ENCODE measurements around the gene SLC4A1AP. TPM values are rescaled to one million over a fixed set of nuclear protein-coding genes. Genes with fewer than 3 reads are reported as not detected.

SLC4A1AP gene
- total and polyA plus RNA-seq, 4 experiments from 2014 or later: 24.4 to 32.1 (median 26.5) TPM

- no peaks in the 10 kb centered on the region for H3K9me3 Mint-ChIP-seq
- POLR2A ChIA-PET (ENCODE audit: partially characterized antibody): no interaction called here
- CTCF ChIA-PET (ENCODE audit: partially characterized antibody): no interaction called here
Measured at GRCh38 chr2:27636766-27637165, 26.9 kb upstream of the SLC4A1AP start.

GRCh38 chr2:27638037-27638637, 25.6 kb upstream of the SLC4A1AP start:
- Histone ChIP-seq H3K4me1 (ENCODE audit: insufficient read depth, low read length) (peaks cover 5% of the 10 kb centered on the region), H3K27me3 (ENCODE audit: insufficient read depth, low read length) (no peaks in the 10 kb centered on the region), H3K9me3 (ENCODE audit: control insufficient read depth in 1 of 2, low read length in 2 of 2) (no peaks in the 10 kb centered on the region), H3K36me3 (ENCODE audit: insufficient read depth, low read length) (peaks cover 53% of the 10 kb centered on the region), H3K4me3 (ENCODE audit: low read length in 2 of 2) (no peak overlapping the region), H3K27ac (ENCODE audit: low read depth, low read length) (no peak overlapping the region)
- Mint-ChIP-seq H3K9me3 (no peaks in the 10 kb centered on the region), H3K4me3 (peak overlapping the region in 1 of 8 donors; percentile 5), H3K27ac (peak overlapping the region in 6 of 7 donors; percentile 4 to 83 (median 66)), H3K4me1 (peaks cover 7 to 12% (median 11%) of the 10 kb centered on the region in 4 donors), H3K36me3 (peaks cover 51 to 74% of the 10 kb centered on the region in 2 donors), H3K27me3 (no peaks in the 10 kb centered on the region)
- POLR2A ChIA-PET (ENCODE audit: partially characterized antibody): interaction anchor here (1.4 kb wide), 1 partner anchor 10 kb away, joined by 4 read pairs; the partner anchor contains the start of genes CCDC121 and GPN1
- intact Hi-C loops (cut with micrococcal nuclease): no loop called here
- DNase-seq: no peak
- CTCF ChIA-PET (ENCODE audit: partially characterized antibody): no interaction called here

More at GRCh38 chr2:27636766-27637165, 26.9 kb upstream of the SLC4A1AP start:
- no peaks in the 10 kb centered on the region for H3K9me3 ChIP-seq (ENCODE audit: control insufficient read depth in 1 of 2, low read length in 2 of 2)
- H3K36me3 Mint-ChIP-seq: peaks cover 59 to 79% of the 10 kb centered on the region in 2 donors
- no peak overlapping the region for H3K27ac Mint-ChIP-seq
- peaks cover 5% of the 10 kb centered on the region for H3K4me1 ChIP-seq (ENCODE audit: insufficient read depth, low read length)
- H3K4me1 Mint-ChIP-seq: peaks cover 10 to 14% (median 14%) of the 10 kb centered on the region in 4 donors
- H3K27ac ChIP-seq (ENCODE audit: low read depth, low read length): no peak overlapping the region
- no peaks in the 10 kb centered on the region for H3K27me3 Mint-ChIP-seq
- H3K4me3 Mint-ChIP-seq: no peak overlapping the region
- H3K36me3 ChIP-seq (ENCODE audit: insufficient read depth, low read length): peaks cover 61% of the 10 kb centered on the region
- H3K4me3 ChIP-seq (ENCODE audit: low read length in 2 of 2): no peak overlapping the region
- H3K27me3 ChIP-seq (ENCODE audit: insufficient read depth, low read length): no peaks in the 10 kb centered on the region
- DNase-seq: no peak
- intact Hi-C loops (cut with micrococcal nuclease): no loop called here

DNA sequence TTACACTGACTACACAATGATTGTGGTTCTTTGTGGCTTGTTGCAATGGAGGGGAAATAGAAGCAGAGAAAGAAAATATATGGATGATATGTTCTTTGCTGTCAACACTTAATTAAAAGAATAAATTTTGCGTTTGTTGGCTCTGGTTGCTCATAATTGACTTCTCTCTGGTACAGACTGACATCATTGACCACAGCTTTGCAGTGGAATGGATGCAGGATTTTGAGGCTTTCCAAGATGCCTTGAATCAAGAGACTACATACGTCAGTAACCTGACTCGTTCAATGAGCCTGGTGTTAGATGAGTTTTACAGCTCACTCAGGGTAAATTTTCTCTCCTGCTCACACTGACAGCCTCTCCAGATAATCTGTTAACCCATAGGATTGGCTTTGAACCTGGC, 25.0 kb upstream of the SLC4A1AP start:
- ChIA-PET CTCF (ENCODE audit: partially characterized antibody) (no interaction called here), POLR2A (ENCODE audit: partially characterized antibody) (interaction anchor here (1.4 kb wide), 1 partner anchor 10 kb away, joined by 4 read pairs; the partner anchor contains the start of genes CCDC121 and GPN1)
- no peaks in the 10 kb centered on the region for H3K27me3 Mint-ChIP-seq
- no peak overlapping the region for H3K4me3 Mint-ChIP-seq
- Histone ChIP-seq H3K9me3 (ENCODE audit: control insufficient read depth in 1 of 2, low read length in 2 of 2) (no peaks in the 10 kb centered on the region), H3K27ac (ENCODE audit: low read depth, low read length) (no peak overlapping the region), H3K4me1 (ENCODE audit: insufficient read depth, low read length) (peaks cover 5% of the 10 kb centered on the region), H3K36me3 (ENCODE audit: insufficient read depth, low read length) (peaks cover 53% of the 10 kb centered on the region), H3K27me3 (ENCODE audit: insufficient read depth, low read length) (no peaks in the 10 kb centered on the region), H3K4me3 (ENCODE audit: low read length in 2 of 2) (no peak overlapping the region)
- H3K4me1 Mint-ChIP-seq: peaks cover 7 to 12% (median 11%) of the 10 kb centered on the region in 4 donors
- intact Hi-C loops (cut with micrococcal nuclease): no loop called here
- H3K9me3 Mint-ChIP-seq: no peaks in the 10 kb centered on the region
- DNase-seq: no peak
- H3K27ac Mint-ChIP-seq: no peak overlapping the region
- H3K36me3 Mint-ChIP-seq: peaks cover 50 to 73% of the 10 kb centered on the region in 2 donors

DNA sequence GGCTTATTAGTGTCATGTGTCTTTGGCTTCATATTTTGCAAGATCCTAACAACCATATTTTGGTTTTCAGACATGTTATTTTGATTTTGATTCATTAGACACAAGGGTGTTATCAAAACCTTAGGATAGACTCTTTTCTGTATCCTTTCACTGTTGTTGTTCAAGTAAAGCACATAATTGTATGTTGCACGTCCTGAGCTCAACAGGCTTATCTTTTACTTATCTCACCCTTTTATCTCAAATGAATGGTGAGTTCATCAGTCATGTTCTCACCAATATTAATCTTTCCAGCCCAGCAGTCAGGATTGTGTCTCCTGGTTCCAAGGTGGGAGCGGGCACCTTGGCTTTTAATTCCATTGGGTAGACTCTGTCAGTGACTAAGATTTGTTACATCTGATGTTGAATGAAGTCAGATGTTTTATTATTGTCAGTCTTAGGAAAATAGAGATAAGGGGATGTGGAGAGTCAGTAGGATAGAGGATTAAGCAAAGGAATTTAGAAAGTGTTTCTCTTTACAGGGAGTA, 22.9 kb upstream of the SLC4A1AP start:
- H3K4me3 Mint-ChIP-seq: no peak overlapping the region
- no peaks in the 10 kb centered on the region for H3K9me3 Mint-ChIP-seq
- Histone ChIP-seq H3K9me3 (ENCODE audit: control insufficient read depth in 1 of 2, low read length in 2 of 2) (no peaks in the 10 kb centered on the region), H3K27ac (ENCODE audit: low read depth, low read length) (no peak overlapping the region), H3K36me3 (ENCODE audit: insufficient read depth, low read length) (peaks cover 44% of the 10 kb centered on the region), H3K4me3 (ENCODE audit: low read length in 2 of 2) (no peak overlapping the region), H3K4me1 (ENCODE audit: insufficient read depth, low read length) (peaks cover 5% of the 10 kb centered on the region), H3K27me3 (ENCODE audit: insufficient read depth, low read length) (no peaks in the 10 kb centered on the region)
- ChIA-PET POLR2A (ENCODE audit: partially characterized antibody) (no interaction called here), CTCF (ENCODE audit: partially characterized antibody) (interaction anchor here (0.5 kb wide), 1 partner anchor 226 kb away, joined by 3 read pairs; no protein-coding TSS in a partner anchor)
- peaks cover 5 to 10% (median 6%) of the 10 kb centered on the region in 4 donors for H3K4me1 Mint-ChIP-seq
- H3K36me3 Mint-ChIP-seq: peaks cover 34 to 68% of the 10 kb centered on the region in 2 donors
- no peaks in the 10 kb centered on the region for H3K27me3 Mint-ChIP-seq
- DNase-seq: no peak
- H3K27ac Mint-ChIP-seq: peak overlapping the region in 2 of 7 donors; percentile 5 to 52
- intact Hi-C loops (cut with micrococcal nuclease): no loop called here

DNA sequence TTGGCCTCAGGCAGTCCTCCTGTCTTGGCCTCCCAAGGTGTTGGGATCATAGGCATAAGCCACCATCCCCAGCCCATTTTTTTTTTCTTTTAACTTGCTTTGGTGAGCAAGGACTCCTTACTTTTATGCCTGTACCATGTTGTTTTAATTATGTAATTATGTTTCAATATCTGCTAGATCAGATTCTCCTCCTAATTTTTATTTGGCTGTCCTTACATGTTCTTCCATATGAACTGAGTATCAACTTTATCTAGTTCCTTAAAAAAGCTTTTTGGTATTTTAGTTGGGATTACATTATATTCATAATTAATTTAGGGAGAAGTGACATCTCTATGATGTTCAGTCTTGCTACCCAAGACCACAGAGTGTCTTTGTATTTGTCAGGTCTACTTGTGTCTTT, 18.5 kb upstream of the SLC4A1AP start:
- no peaks in the 10 kb centered on the region for H3K9me3 ChIP-seq (ENCODE audit: control insufficient read depth in 1 of 2, low read length in 2 of 2)
- H3K4me3 ChIP-seq (ENCODE audit: low read length in 2 of 2): no peak overlapping the region
- Mint-ChIP-seq H3K4me3 (no peak overlapping the region), H3K27ac (peak overlapping the region in 1 of 7 donors; percentile 41), H3K9me3 (peaks cover 0 to 1% (median 0%) of the 10 kb centered on the region in 8 donors), H3K36me3 (peaks cover 24 to 68% of the 10 kb centered on the region in 2 donors), H3K27me3 (no peaks in the 10 kb centered on the region), H3K4me1 (no peaks in the 10 kb centered on the region)
- CTCF ChIA-PET (ENCODE audit: partially characterized antibody): no interaction called here
- H3K27ac ChIP-seq (ENCODE audit: low read depth, low read length): no peak overlapping the region
- intact Hi-C loops (cut with micrococcal nuclease): no loop called here
- H3K36me3 ChIP-seq (ENCODE audit: insufficient read depth, low read length): peaks cover 46% of the 10 kb centered on the region
- H3K4me1 ChIP-seq (ENCODE audit: insufficient read depth, low read length): no peaks in the 10 kb centered on the region
- POLR2A ChIA-PET (ENCODE audit: partially characterized antibody): interaction anchor here (0.6 kb wide), 1 partner anchor 425 kb away, joined by 4 read pairs; no protein-coding TSS in a partner anchor
- no peak for DNase-seq
- no peaks in the 10 kb centered on the region for H3K27me3 ChIP-seq (ENCODE audit: insufficient read depth, low read length)

DNA sequence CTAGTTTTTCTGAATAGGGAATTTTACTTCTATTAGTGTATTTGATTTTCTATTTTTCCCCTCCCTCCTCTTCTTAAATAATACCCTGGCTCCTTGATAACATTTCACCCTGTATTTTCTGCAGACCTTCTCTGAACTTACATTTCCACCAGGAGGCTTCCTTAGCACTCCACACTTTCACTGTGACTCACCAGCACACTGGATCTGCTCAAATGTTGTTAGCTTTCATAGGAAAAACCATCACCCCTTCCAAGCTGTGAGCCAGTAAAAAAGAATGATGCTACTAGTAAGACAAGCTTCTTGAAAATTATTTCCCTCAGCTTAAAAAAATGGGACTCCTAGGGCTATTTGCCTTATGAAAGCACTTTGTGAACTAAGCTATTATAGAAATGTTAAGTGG, 16.4 kb upstream of the SLC4A1AP start:
- Histone ChIP-seq H3K4me3 (ENCODE audit: low read length in 2 of 2) (no peak overlapping the region), H3K4me1 (ENCODE audit: insufficient read depth, low read length) (no peaks in the 10 kb centered on the region), H3K36me3 (ENCODE audit: insufficient read depth, low read length) (peaks cover 47% of the 10 kb centered on the region), H3K27ac (ENCODE audit: low read depth, low read length) (no peak overlapping the region), H3K27me3 (ENCODE audit: insufficient read depth, low read length) (no peaks in the 10 kb centered on the region), H3K9me3 (ENCODE audit: control insufficient read depth in 1 of 2, low read length in 2 of 2) (no peaks in the 10 kb centered on the region)
- Mint-ChIP-seq H3K4me3 (no peak overlapping the region), H3K36me3 (peaks cover 17 to 64% of the 10 kb centered on the region in 2 donors), H3K27ac (peak overlapping the region in 2 of 7 donors; percentile 2 to 55), H3K9me3 (peaks cover 0 to 1% (median 0%) of the 10 kb centered on the region in 8 donors), H3K27me3 (no peaks in the 10 kb centered on the region), H3K4me1 (no peaks in the 10 kb centered on the region)
- intact Hi-C loops (cut with micrococcal nuclease): no loop called here
- CTCF ChIA-PET (ENCODE audit: partially characterized antibody): interaction anchor here (1.6 kb wide), 2 partner anchors 34 to 36 kb away, joined by 5 to 7 read pairs; no protein-coding TSS in a partner anchor
- no peak for DNase-seq
- POLR2A ChIA-PET (ENCODE audit: partially characterized antibody): interaction anchor here (1.3 kb wide), 1 partner anchor 19 kb away, joined by 4 read pairs; the partner anchor contains the start of genes CCDC121 and GPN1

GRCh38 chr2:27647737-27648136, 16.0 kb upstream of the SLC4A1AP start:
- DNase-seq: no peak
- H3K27me3 ChIP-seq (ENCODE audit: insufficient read depth, low read length): no peaks in the 10 kb centered on the region
- no peak overlapping the region for H3K4me3 ChIP-seq (ENCODE audit: low read length in 2 of 2)
- H3K4me3 Mint-ChIP-seq: no peak overlapping the region
- H3K9me3 Mint-ChIP-seq: peaks cover 0 to 1% (median 0%) of the 10 kb centered on the region in 8 donors
- no peak overlapping the region for H3K27ac ChIP-seq (ENCODE audit: low read depth, low read length)
- H3K27me3 Mint-ChIP-seq: no peaks in the 10 kb centered on the region
- H3K4me1 ChIP-seq (ENCODE audit: insufficient read depth, low read length): no peaks in the 10 kb centered on the region
- peak overlapping the region in 1 of 7 donors; percentile 12 for H3K27ac Mint-ChIP-seq
- H3K9me3 ChIP-seq (ENCODE audit: control insufficient read depth in 1 of 2, low read length in 2 of 2): no peaks in the 10 kb centered on the region
- ChIA-PET CTCF (ENCODE audit: partially characterized antibody) (interaction anchor here (1.6 kb wide), 2 partner anchors 33 to 35 kb away, joined by 5 to 7 read pairs; no protein-coding TSS in a partner anchor), POLR2A (ENCODE audit: partially characterized antibody) (no interaction called here)
- peaks cover 0 to 3% (median 0%) of the 10 kb centered on the region in 4 donors for H3K4me1 Mint-ChIP-seq
- intact Hi-C loops (cut with micrococcal nuclease): no loop called here
- H3K36me3 Mint-ChIP-seq: peaks cover 21 to 66% of the 10 kb centered on the region in 2 donors
- peaks cover 51% of the 10 kb centered on the region for H3K36me3 ChIP-seq (ENCODE audit: insufficient read depth, low read length)

All from CD4-positive, alpha-beta memory T cell (primary cell).